Neuronal stem cell (in vitro differentiated cells): ENCODE measurements around the gene SUSD2.
"Not testable (repeated sequence)": the region's sequence is repeated elsewhere in the genome, so short reads cannot be mapped to it uniquely, and the experiment has no call there.

Source experiments
- DNase-seq: peaks from one replicate; pipeline ENCODE4 v3.0.0-alpha.2; 2013; ENCODE audit warnings: low spot score
- H2AFZ ChIP-seq: one replicate; pipeline ENCODE4 v1.6.1; 2013; ENCODE audit warnings: mild to moderate bottlenecking, low read length, inconsistent platforms
- H2AK5ac ChIP-seq: 2 replicates; pipeline ENCODE4 v1.6.1; 2013; ENCODE audit warnings: low read depth, mild to moderate bottlenecking, inconsistent platforms, low read length, moderate library complexity, mixed read lengths
- H2BK120ac ChIP-seq: 2 replicates; pipeline ENCODE4 v1.6.1; 2013; ENCODE audit warnings: low read depth, mild to moderate bottlenecking, inconsistent platforms, low read length, moderate library complexity, mixed read lengths
- H2BK12ac ChIP-seq: one replicate; pipeline ENCODE4 v1.6.1; 2013; ENCODE audit warnings: low read length, inconsistent platforms
- H2BK15ac ChIP-seq: 2 replicates; pipeline ENCODE4 v1.6.1; 2013; ENCODE audit warnings: mild to moderate bottlenecking, low read length, inconsistent platforms, mixed read lengths
- H2BK5ac ChIP-seq: one replicate; pipeline ENCODE4 v1.6.1; 2013; ENCODE audit warnings: inconsistent platforms, mild to moderate bottlenecking, low read length, moderate library complexity
- H3K14ac ChIP-seq: one replicate; pipeline ENCODE4 v1.6.1; 2013; ENCODE audit warnings: low read length, inconsistent platforms
- H3K18ac ChIP-seq: 2 replicates; pipeline ENCODE4 v1.6.1; 2013; ENCODE audit warnings: low read length, inconsistent platforms
- H3K23ac ChIP-seq: 2 replicates; pipeline ENCODE4 v1.6.1; 2013; ENCODE audit warnings: low read depth, mild to moderate bottlenecking, mixed read lengths, low read length, inconsistent platforms; ENCODE audit not compliant: poor library complexity
- H3K27ac ChIP-seq: replicated peaks from 3 replicates; pipeline ENCODE4 v1.5.1; 2013; ENCODE audit warnings: low read length, inconsistent platforms
- H3K27me3 ChIP-seq, 3 experiments: 2 replicates each; pipeline ENCODE4 v1.6.1; 2013; ENCODE audit warnings: low read length in 3 of 3, mild to moderate bottlenecking in 2 of 3, inconsistent platforms in 1 of 3, low read depth in 1 of 3, mixed read lengths in 1 of 3, moderate library complexity in 1 of 3; ENCODE audit not compliant: control insufficient read depth in 3 of 3, insufficient read depth in 3 of 3
- H3K36me3 ChIP-seq, 2 donors: replicated peaks in 1 of 2; 2 replicates each; pipeline ENCODE4 v1.6.1; 2013; ENCODE audit warnings: low read length in 2 of 2; ENCODE audit not compliant: control insufficient read depth in 2 of 2, insufficient read depth in 2 of 2
- H3K4ac ChIP-seq: 2 replicates; pipeline ENCODE4 v1.6.1; 2013; ENCODE audit warnings: inconsistent platforms, mild to moderate bottlenecking, low read length, moderate library complexity
- H3K4me1 ChIP-seq, 2 donors: 1 replicate in 1 of 2; 2 replicates in 1 of 2; pipeline ENCODE4 v1.6.1; 2013; ENCODE audit warnings: low read length in 2 of 2, low read depth in 1 of 2; ENCODE audit not compliant: control insufficient read depth in 2 of 2, insufficient read depth in 1 of 2
- H3K4me2 ChIP-seq: one replicate; pipeline ENCODE4 v1.6.1; 2013; ENCODE audit warnings: mild to moderate bottlenecking, low read length, inconsistent platforms; ENCODE audit not compliant: insufficient read depth, poor library complexity, severe bottlenecking
- H3K4me3 ChIP-seq, 2 donors: 2 replicates each; pipeline ENCODE4 v1.5.1; 2013; ENCODE audit warnings: low read length in 2 of 2, mild to moderate bottlenecking in 2 of 2, inconsistent platforms in 1 of 2, moderate library complexity in 1 of 2
- H3K79me1 ChIP-seq: one replicate; pipeline ENCODE4 v1.6.1; 2013; ENCODE audit warnings: low read depth, mild to moderate bottlenecking, inconsistent platforms, low read length, moderate library complexity
- H3K9ac ChIP-seq: one replicate; pipeline ENCODE4 v1.6.1; 2013; ENCODE audit warnings: mild to moderate bottlenecking, low read depth, low read length, inconsistent platforms; ENCODE audit not compliant: poor library complexity
- H3K9me3 ChIP-seq, 2 donors: replicated peaks in 1 of 2; 2 replicates each; pipeline versions ENCODE3 to v1.6.1; 2013; ENCODE audit warnings: low read length in 2 of 2, mild to moderate bottlenecking in 2 of 2, inconsistent platforms in 1 of 2, low read depth in 1 of 2, mixed read lengths in 1 of 2, moderate library complexity in 1 of 2; ENCODE audit not compliant: control insufficient read depth in 2 of 2, insufficient read depth in 1 of 2
- H4K8ac ChIP-seq: one replicate; pipeline ENCODE4 v1.6.1; 2013; ENCODE audit warnings: low read depth, mild to moderate bottlenecking, inconsistent platforms, low read length, moderate library complexity
- H4K91ac ChIP-seq: one replicate; pipeline ENCODE4 v1.6.1; 2013; ENCODE audit warnings: low read length, low read depth, mild to moderate bottlenecking, inconsistent platforms; ENCODE audit not compliant: poor library complexity
- WGBS, 2 donors: extraction: QIAGEN DNeasy Blood & Tissue Kit; methylation state at CpG; one replicate each; pipeline ENCODE4 v1.1.7; 2013; ENCODE audit warnings: missing lambda C conversion rate in 2 of 2, mixed read lengths in 1 of 2; ENCODE audit not compliant: insufficient read length in 2 of 2, insufficient replicate concordance in 1 of 2; ENCODE audit errors: extremely low coverage in 2 of 2; 5-methylcytosine and 5-hydroxymethylcytosine counted together

Gene SUSD2

GRCh38 chr22:24136533-24136932 lies 44.8 kb upstream of the SUSD2 start:
- not testable (repeated sequence) for H3K9ac ChIP-seq
- WGBS, 2 donors = no CpG with 5 or more reads among the region's 6 CpGs

GRCh38 chr22:24137595-24137994 lies 43.7 kb upstream of the SUSD2 start:
- no peaks in the 10 kb centered on the region for H3K9me3 ChIP-seq
- no peak overlapping the region for H3K4me3 ChIP-seq
- no CpG with 5 or more reads among the region's 2 CpGs for WGBS, 2 donors
- H3K9ac ChIP-seq = no peak overlapping the region
- H4K8ac ChIP-seq = no peak overlapping the region
- H3K79me1 ChIP-seq = peaks cover 2% of the 10 kb centered on the region
- H3K4ac ChIP-seq = no peak overlapping the region
- H2BK120ac ChIP-seq = no peak overlapping the region
- no peaks in the 10 kb centered on the region for H3K27me3 ChIP-seq
- no peak overlapping the region for H2AK5ac ChIP-seq
- H2AFZ ChIP-seq = no peak overlapping the region
- H3K23ac ChIP-seq = no peak overlapping the region
- H2BK15ac ChIP-seq = no peak overlapping the region
- no peak overlapping the region for H3K18ac ChIP-seq
- H2BK12ac ChIP-seq = no peak overlapping the region
- no peak overlapping the region for H3K14ac ChIP-seq
- peaks cover 11 to 14% of the 10 kb centered on the region in 2 donors for H3K4me1 ChIP-seq
- no peak overlapping the region for H3K27ac ChIP-seq
- H3K36me3 ChIP-seq = peaks cover 11 to 58% of the 10 kb centered on the region in 2 donors
- DNase-seq = no peak
- no peak overlapping the region for H4K91ac ChIP-seq
- H2BK5ac ChIP-seq = no peak overlapping the region
- no peak overlapping the region for H3K4me2 ChIP-seq

More at GRCh38 chr22:24136533-24136932, 44.8 kb upstream of the SUSD2 start:
- peaks cover 11 to 14% of the 10 kb centered on the region in 2 donors for H3K4me1 ChIP-seq
- not testable (repeated sequence) for H2AK5ac ChIP-seq, H3K9me3 ChIP-seq, H2AFZ ChIP-seq, H3K18ac ChIP-seq, DNase-seq, H2BK12ac ChIP-seq, H2BK5ac ChIP-seq, H2BK120ac ChIP-seq, H3K79me1 ChIP-seq, H3K27me3 ChIP-seq, H3K4ac ChIP-seq, H3K23ac ChIP-seq, H2BK15ac ChIP-seq, H3K14ac ChIP-seq, H4K8ac ChIP-seq, H4K91ac ChIP-seq, H3K4me2 ChIP-seq, H3K4me3 ChIP-seq, H3K27ac ChIP-seq
- peaks cover 11 to 63% of the 10 kb centered on the region in 2 donors for H3K36me3 ChIP-seq

DNA sequence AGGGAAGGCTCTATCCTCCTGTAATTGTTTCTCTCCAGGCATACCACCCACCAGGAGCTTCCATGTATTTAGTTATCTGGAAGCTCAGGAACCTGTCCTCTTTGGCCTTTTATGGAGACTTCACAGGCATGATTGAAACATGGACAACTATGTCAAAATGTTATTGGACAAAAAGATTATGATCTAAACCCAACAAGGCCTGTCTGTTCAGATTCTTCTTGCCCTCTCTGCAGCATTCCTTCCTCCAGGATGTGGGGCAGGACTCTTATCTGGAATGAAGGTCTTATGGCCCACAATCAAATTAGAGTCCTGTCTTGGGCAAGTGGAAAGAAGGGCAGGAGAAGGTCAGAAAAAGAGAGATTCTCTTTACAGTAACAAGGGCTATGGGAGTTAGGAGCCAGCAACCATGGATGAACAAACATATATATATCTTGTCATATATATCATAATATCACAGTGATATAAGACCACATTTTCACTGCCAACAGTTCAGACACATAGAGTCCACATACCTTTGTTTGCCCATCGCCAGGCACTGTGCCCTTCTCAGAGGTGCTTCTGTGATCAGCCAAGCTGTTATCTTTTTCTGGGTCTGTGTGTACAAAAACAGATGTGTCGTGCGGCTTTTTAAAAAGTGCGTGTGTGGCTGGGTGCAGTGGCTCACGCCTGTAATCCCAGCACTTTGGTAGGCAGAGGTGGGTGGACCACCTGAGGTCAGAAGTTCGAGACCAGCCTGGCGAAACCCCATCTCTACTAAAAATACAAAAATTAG lies 42.5 kb upstream of the SUSD2 start:
- H3K27ac ChIP-seq = no peak overlapping the region
- H3K14ac ChIP-seq = no peak overlapping the region
- H4K8ac ChIP-seq = no peak overlapping the region
- peaks cover 6 to 7% of the 10 kb centered on the region in 2 donors for H3K4me1 ChIP-seq
- H3K9me3 ChIP-seq = no peaks in the 10 kb centered on the region
- H2AFZ ChIP-seq = no peak overlapping the region
- no peak overlapping the region for H4K91ac ChIP-seq
- WGBS, 2 donors = no CpG with 5 or more reads among the region's 7 CpGs
- no peak overlapping the region for H3K18ac ChIP-seq
- no peak overlapping the region for H2AK5ac ChIP-seq
- no peak overlapping the region for H2BK120ac ChIP-seq
- H2BK12ac ChIP-seq = no peak overlapping the region
- H3K23ac ChIP-seq = no peak overlapping the region
- H3K36me3 ChIP-seq = peaks cover 13 to 51% of the 10 kb centered on the region in 2 donors
- no peak overlapping the region for H2BK5ac ChIP-seq
- H3K27me3 ChIP-seq = no peaks in the 10 kb centered on the region
- no peak overlapping the region for H3K4ac ChIP-seq
- H3K4me2 ChIP-seq = no peak overlapping the region
- H3K79me1 ChIP-seq = peaks cover 2% of the 10 kb centered on the region
- H3K4me3 ChIP-seq = no peak overlapping the region
- no peak for DNase-seq
- no peak overlapping the region for H3K9ac ChIP-seq
- no peak overlapping the region for H2BK15ac ChIP-seq

DNA sequence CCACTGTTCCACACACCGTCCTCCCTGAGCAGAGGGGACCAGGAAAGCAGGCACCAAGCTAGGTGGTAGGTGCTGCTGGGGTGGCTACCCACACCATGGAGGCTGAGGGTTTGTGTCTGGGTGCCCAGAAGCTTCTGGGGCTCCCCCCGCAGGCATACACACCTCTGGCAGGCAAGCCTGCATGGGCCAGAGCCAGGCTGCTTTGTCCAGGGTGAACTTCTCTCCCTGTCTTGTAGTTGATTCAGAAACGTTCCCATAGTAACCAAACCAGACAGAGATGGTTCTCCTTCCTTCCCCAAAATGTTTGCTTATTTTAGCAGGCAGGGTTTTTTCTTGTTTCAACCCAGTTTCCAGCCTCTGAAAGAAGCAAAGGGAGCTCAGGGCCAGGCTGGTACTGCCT lies 40.9 kb upstream of the SUSD2 start:
- Histone ChIP-seq H3K9ac (no peak overlapping the region), H2BK120ac (no peak overlapping the region), H3K4ac (no peak overlapping the region), H3K27me3 (no peaks in the 10 kb centered on the region), H3K4me2 (no peak overlapping the region), H3K18ac (no peak overlapping the region), H4K91ac (no peak overlapping the region), H3K23ac (peak overlapping the region; percentile 28), H2BK5ac (no peak overlapping the region), H2BK12ac (no peak overlapping the region), H2AK5ac (no peak overlapping the region), H3K36me3 (peaks cover 8 to 51% of the 10 kb centered on the region in 2 donors), H3K4me1 (peaks cover 0 to under 1% of the 10 kb centered on the region in 2 donors), H3K9me3 (no peaks in the 10 kb centered on the region), H4K8ac (no peak overlapping the region), H3K14ac (no peak overlapping the region), H2BK15ac (no peak overlapping the region), H3K27ac (no peak overlapping the region), H3K4me3 (no peak overlapping the region), H2AFZ (no peak overlapping the region), H3K79me1 (peaks cover 2% of the 10 kb centered on the region)
- no peak for DNase-seq
- no CpG with 5 or more reads among the region's 3 CpGs for WGBS, 2 donors
